ENCODE results near the gene RABAC1. TPM values are rescaled to one million over a fixed set of nuclear protein-coding genes. Genes with fewer than 3 reads are reported as not detected.

The RABAC1 gene
- total and polyA plus RNA-seq, 9 of the 15 experiments (the other 6 are each of a cell fraction or from before 2014, with no cell fraction given) = 2.4 to 28.1 (median 9.3) TPM

GRCh38 chr19:41968751-41969595 lies 9.9 kb upstream of the RABAC1 start (continued):
- no peak for TF ChIP-seq AFF1 (IDR thresholded peaks at IDR 0.05; ENCODE audit: low read depth in 1 of 2, partially characterized antibody in 2 of 2)
- no peak for TF ChIP-seq HMBOX1 (IDR thresholded peaks at IDR 0.05)
- TF ChIP-seq ZNF23 (CRISPR knock-in tag; IDR thresholded peaks at IDR 0.05) = no peak
